SU-DHL-6 (cell line): ENCODE results near the gene TRIM38.
A peak's percentile ranks its signal among the peaks of the same experiment; 100 is the strongest.

ENCODE experiments used
- H2AFZ ChIP-seq: fragments of 200-600 bp; sonication (generic); 2 replicates; pipeline ENCODE4 v1.6.1; 2014; ENCODE audit warnings: low read depth, mild to moderate bottlenecking, moderate library complexity, mixed read lengths, antibody characterized with exemption, low read length; ENCODE audit not compliant: severe bottlenecking
- H3F3A ChIP-seq: fragments of 200-600 bp; shearing (Covaris generic); 2 replicates; pipeline ENCODE4 v1.6.0; 2016; ENCODE audit warnings: antibody characterized with exemption, mild to moderate bottlenecking; ENCODE audit not compliant: insufficient read depth
- H3K27ac ChIP-seq: fragments of 200-600 bp; sonication (generic); 2 replicates; pipeline ENCODE4 v1.5.1; 2016; ENCODE audit warnings: low read depth, mild to moderate bottlenecking, low read length, moderate library complexity, mixed read lengths
- H3K27me3 ChIP-seq: fragments of 200-600 bp; sonication (generic), shearing (Covaris generic); 2 replicates; pipeline ENCODE4 v1.6.0; 2014; ENCODE audit warnings: mild to moderate bottlenecking, low read length
- H3K36me3 ChIP-seq: fragments of 200-600 bp; sonication (generic); 2 replicates; pipeline ENCODE4 v1.6.1; 2014; ENCODE audit warnings: mild to moderate bottlenecking, low read length, mixed read lengths
- H3K4me2 ChIP-seq: fragments of 300-600, 200-600 bp; shearing (Covaris generic), sonication (generic); 2 replicates; pipeline ENCODE4 v1.6.0; 2014; ENCODE audit warnings: low read length, low read depth, mild to moderate bottlenecking; ENCODE audit not compliant: poor library complexity, severe bottlenecking
- H3K4me3 ChIP-seq: fragments of 200-600 bp; sonication (generic); 2 replicates; pipeline ENCODE4 v1.5.1; 2014; ENCODE audit warnings: antibody characterized with exemption, low read length, mild to moderate bottlenecking, mixed read lengths; ENCODE audit not compliant: insufficient read depth, poor library complexity, severe bottlenecking
- H3K79me2 ChIP-seq: fragments of 200-600 bp; sonication (generic); 2 replicates; pipeline ENCODE4 v1.6.1; 2014; ENCODE audit warnings: mild to moderate bottlenecking, low read length, moderate library complexity; ENCODE audit not compliant: insufficient read depth
- H3K9ac ChIP-seq: fragments of 200-600 bp; sonication (generic); 2 replicates; pipeline ENCODE4 v1.7.0; 2014; ENCODE audit warnings: mild to moderate bottlenecking, low read length
- H3K9me2 ChIP-seq: fragments of 200-600 bp; sonication (generic); replicated peaks from 2 replicates; pipeline ENCODE4 v1.6.1; 2014; ENCODE audit warnings: low read length; ENCODE audit not compliant: insufficient read depth
- H3K9me3 ChIP-seq: fragments of 200-600 bp; sonication (generic); 2 replicates; pipeline ENCODE4 v1.6.1; 2014; ENCODE audit warnings: low read length, mixed read lengths; ENCODE audit not compliant: insufficient read depth
- H4K20me1 ChIP-seq: fragments of 200-600 bp; sonication (generic); 2 replicates; pipeline ENCODE4 v1.6.1; 2014; ENCODE audit warnings: low read depth, mild to moderate bottlenecking, antibody characterized with exemption, low read length, moderate library complexity, mixed read lengths
- CTCF ChIP-seq: fragments of 200-600 bp; sonication (generic); IDR thresholded peaks from one replicate; pipeline ENCODE4 v1.5.1; 2017; ENCODE audit warnings: antibody characterized with exemption, mild to moderate bottlenecking, low read length, moderate library complexity; ENCODE audit not compliant: insufficient read depth, poor library complexity, severe bottlenecking
- EZH2phosphoT487 ChIP-seq: fragments of 200-600 bp; sonication (generic), shearing (Covaris generic); conservative IDR thresholded peaks from 2 replicates; pipeline ENCODE4 v1.6.1; 2018; ENCODE audit warnings: mild to moderate bottlenecking, antibody characterized with exemption, low read length, moderate library complexity, mixed read lengths

TRIM38 gene

GRCh38 chr6:25963426-25964123 lies 973 bp downstream of the TRIM38 start:
- peaks cover 31% of the 10 kb centered on the region for H3K36me3 ChIP-seq
- peak overlapping the region; percentile 93 for H3K9ac ChIP-seq
- peaks cover 9% of the 10 kb centered on the region for H3F3A ChIP-seq
- TF ChIP-seq EZH2phosphoT487 (no peak), CTCF (no peak)
- H3K79me2 ChIP-seq, result peaks cover 54% of the 10 kb centered on the region
- peak overlapping the region; percentile 89 for H3K27ac ChIP-seq
- H3K9me3 ChIP-seq, result peaks cover 18% of the 10 kb centered on the region; the same call in 1 of the 2 replicates
- no peaks in the 10 kb centered on the region for H3K9me2 ChIP-seq
- peak overlapping the region; percentile 67 for H3K4me2 ChIP-seq
- peak overlapping the region; percentile 89 for H3K4me3 ChIP-seq
- 0 out of 2 replicates have a peak, but pooled peaks cover 3% of the 10 kb centered on the region for H4K20me1 ChIP-seq
- no peak overlapping the region for H2AFZ ChIP-seq
- H3K27me3 ChIP-seq, result no peaks in the 10 kb centered on the region

DNA sequence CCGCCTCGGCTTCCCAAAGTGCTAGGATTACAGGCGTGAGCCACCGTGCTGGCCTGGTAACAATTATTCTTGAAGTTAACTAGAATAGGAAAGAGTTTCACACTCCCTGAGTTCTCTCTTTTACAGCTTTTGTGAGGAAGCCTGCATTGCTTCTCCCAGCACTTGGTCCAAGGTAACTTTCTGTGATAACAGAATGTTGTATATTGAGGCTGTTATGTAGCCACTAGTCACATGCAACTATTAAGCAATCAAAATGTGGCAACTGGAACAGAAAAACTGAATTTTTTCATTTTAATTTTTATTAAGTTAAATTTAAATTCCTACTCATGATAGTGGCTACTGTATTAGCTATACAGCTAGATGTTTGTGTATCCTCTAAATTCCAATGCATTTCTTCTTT lies 2.5 kb downstream of the TRIM38 start:
- peaks cover 9% of the 10 kb centered on the region; the same call in 1 of the 2 replicates for H3K9me3 ChIP-seq
- TF ChIP-seq EZH2phosphoT487, result no peak
- no peak for TF ChIP-seq CTCF
- H3K4me3 ChIP-seq, result no peak overlapping the region
- peaks cover 42% of the 10 kb centered on the region for H3K36me3 ChIP-seq
- H3K27ac ChIP-seq, result no peak overlapping the region
- H4K20me1 ChIP-seq, result 0 out of 2 replicates have a peak, but pooled peaks cover 12% of the 10 kb centered on the region
- H3F3A ChIP-seq, result peaks cover 9% of the 10 kb centered on the region
- H3K4me2 ChIP-seq, result peak overlapping the region; percentile 0
- no peaks in the 10 kb centered on the region for H3K9me2 ChIP-seq
- no peak overlapping the region for H2AFZ ChIP-seq
- H3K79me2 ChIP-seq, result peaks cover 54% of the 10 kb centered on the region
- no peak overlapping the region for H3K9ac ChIP-seq
- no peaks in the 10 kb centered on the region for H3K27me3 ChIP-seq

GRCh38 chr6:25966711-25967110 lies 4.1 kb downstream of the TRIM38 start:
- no peak overlapping the region for H3K27ac ChIP-seq
- TF ChIP-seq EZH2phosphoT487, result no peak
- TF ChIP-seq CTCF, result no peak
- H3K79me2 ChIP-seq, result peaks cover 54% of the 10 kb centered on the region

More at GRCh38 chr6:25966711-25967110, 4.1 kb downstream of the TRIM38 start:
- Histone ChIP-seq H4K20me1 (0 out of 2 replicates have a peak, but pooled peaks cover 12% of the 10 kb centered on the region), H3K4me3 (no peak overlapping the region), H3K27me3 (no peaks in the 10 kb centered on the region), H3K9me3 (no peaks in the 10 kb centered on the region), H3F3A (peaks cover 8% of the 10 kb centered on the region), H2AFZ (no peak overlapping the region), H3K9me2 (no peaks in the 10 kb centered on the region), H3K9ac (no peak overlapping the region), H3K4me2 (peak overlapping the region; percentile 24), H3K36me3 (peaks cover 57% of the 10 kb centered on the region)
